ENCODE measurements around the gene C17orf107.
"Not testable (repeated sequence)": the region's sequence is repeated elsewhere in the genome, so short reads cannot be mapped to it uniquely, and the experiment has no call there.

Gene C17orf107

GRCh38 chr17:4921320-4921719, 22.0 kb downstream of the C17orf107 start:
- no peak for TF ChIP-seq CTCF (IDR thresholded peaks at IDR 0.05; ENCODE audit: insufficient read depth, low read length, poor library complexity, severe bottlenecking)
- no peak for DNase-seq (ENCODE audit: extremely low read depth, insufficient read length)
- H3K36me3 ChIP-seq (ENCODE audit: control insufficient read depth, insufficient read depth, low read length): no peaks in the 10 kb centered on the region
- H3K4me3 ChIP-seq (replicated peaks; ENCODE audit: low read depth, low read length): no peak overlapping the region
- no peaks in the 10 kb centered on the region for H3K27me3 ChIP-seq (replicated peaks; ENCODE audit: control insufficient read depth, insufficient read depth, low read length)

DNA sequence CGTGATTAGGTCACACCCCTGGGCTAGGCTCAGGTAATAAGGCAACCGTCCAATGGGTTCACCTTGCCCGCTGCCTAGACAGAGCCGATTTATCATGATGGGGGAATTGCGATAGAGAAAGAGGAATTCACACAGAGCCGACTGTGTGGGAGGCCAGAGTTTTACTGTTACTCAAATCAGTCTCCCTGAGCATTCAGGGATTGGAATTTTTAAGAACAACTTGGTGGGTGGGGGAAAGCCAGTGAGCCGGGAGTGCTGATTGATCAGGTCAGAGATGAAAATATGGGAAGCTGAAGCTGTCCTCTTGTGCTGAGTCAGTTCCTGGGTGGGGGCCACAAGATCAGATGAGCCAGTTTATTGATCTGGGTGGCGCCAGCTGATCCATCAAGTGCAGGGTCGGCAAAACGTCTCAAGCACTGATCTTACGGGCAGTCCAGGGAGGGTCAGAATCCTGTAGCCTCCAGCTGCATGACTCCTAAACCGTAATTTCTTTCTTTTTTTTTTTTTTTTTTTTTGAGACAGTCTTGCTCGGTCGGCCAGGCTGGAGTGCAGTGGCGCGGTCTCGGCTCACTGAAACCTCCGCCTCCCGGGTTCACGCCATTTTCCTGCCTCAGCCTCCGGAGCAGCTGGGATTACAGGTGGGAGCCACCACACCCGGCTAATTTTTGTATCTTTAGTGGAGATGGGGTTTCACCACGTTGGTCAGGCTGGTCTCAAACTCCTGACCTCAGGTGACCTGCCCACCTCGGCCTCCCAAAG, 27.4 kb downstream of the C17orf107 start:
- H3K27me3 ChIP-seq (replicated peaks; ENCODE audit: control insufficient read depth, insufficient read depth, low read length); H3K4me3 ChIP-seq (replicated peaks; ENCODE audit: low read depth, low read length); DNase-seq (ENCODE audit: extremely low read depth, insufficient read length); H3K36me3 ChIP-seq (ENCODE audit: control insufficient read depth, insufficient read depth, low read length): not testable (repeated sequence)

- no peak overlapping the region for H3K4me3 ChIP-seq (replicated peaks; ENCODE audit: low read depth, low read length)
- peaks cover 3% of the 10 kb centered on the region for H3K36me3 ChIP-seq (ENCODE audit: control insufficient read depth, insufficient read depth, low read length)
- TF ChIP-seq CTCF (IDR thresholded peaks at IDR 0.05; ENCODE audit: insufficient read depth, low read length, poor library complexity, severe bottlenecking): no peak
- no peaks in the 10 kb centered on the region for H3K27me3 ChIP-seq (replicated peaks; ENCODE audit: control insufficient read depth, insufficient read depth, low read length)
- no peak for DNase-seq (ENCODE audit: extremely low read depth, insufficient read length)
Measured at GRCh38 chr17:4928881-4929280, 29.5 kb downstream of the C17orf107 start.

- no peak for DNase-seq (ENCODE audit: extremely low read depth, insufficient read length)
- peaks cover 12% of the 10 kb centered on the region for H3K36me3 ChIP-seq (ENCODE audit: control insufficient read depth, insufficient read depth, low read length)
- H3K4me3 ChIP-seq (replicated peaks; ENCODE audit: low read depth, low read length): no peak within 1 kb of the TSS
- no peaks in the 10 kb centered on the region for H3K27me3 ChIP-seq (replicated peaks; ENCODE audit: control insufficient read depth, insufficient read depth, low read length)
- no peak for TF ChIP-seq CTCF (IDR thresholded peaks at IDR 0.05; ENCODE audit: insufficient read depth, low read length, poor library complexity, severe bottlenecking)
Measured at GRCh38 chr17:4931963-4932362, 32.6 kb downstream of the C17orf107 start, which contains the start of gene GP1BA. GP1BA (plus strand) TSS chr17:4932277; CDS start chr17:4932605, 328 bp downstream.

DNA sequence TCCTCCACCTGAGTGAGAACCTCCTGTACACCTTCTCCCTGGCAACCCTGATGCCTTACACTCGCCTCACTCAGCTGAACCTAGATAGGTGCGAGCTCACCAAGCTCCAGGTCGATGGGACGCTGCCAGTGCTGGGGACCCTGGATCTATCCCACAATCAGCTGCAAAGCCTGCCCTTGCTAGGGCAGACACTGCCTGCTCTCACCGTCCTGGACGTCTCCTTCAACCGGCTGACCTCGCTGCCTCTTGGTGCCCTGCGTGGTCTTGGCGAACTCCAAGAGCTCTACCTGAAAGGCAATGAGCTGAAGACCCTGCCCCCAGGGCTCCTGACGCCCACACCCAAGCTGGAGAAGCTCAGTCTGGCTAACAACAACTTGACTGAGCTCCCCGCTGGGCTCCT, 33.4 kb downstream of the C17orf107 start:
- H3K27me3 ChIP-seq (replicated peaks; ENCODE audit: control insufficient read depth, insufficient read depth, low read length): no peaks in the 10 kb centered on the region
- no peak overlapping the region for H3K4me3 ChIP-seq (replicated peaks; ENCODE audit: low read depth, low read length)
- peaks cover 16% of the 10 kb centered on the region for H3K36me3 ChIP-seq (ENCODE audit: control insufficient read depth, insufficient read depth, low read length)
- DNase-seq (ENCODE audit: extremely low read depth, insufficient read length): no peak
- no peak for TF ChIP-seq CTCF (IDR thresholded peaks at IDR 0.05; ENCODE audit: insufficient read depth, low read length, poor library complexity, severe bottlenecking)

GRCh38 chr17:4933646-4934045, 34.3 kb downstream of the C17orf107 start:
- Histone ChIP-seq H3K36me3 (ENCODE audit: control insufficient read depth, insufficient read depth, low read length) (peaks cover 22% of the 10 kb centered on the region), H3K27me3 (replicated peaks; ENCODE audit: control insufficient read depth, insufficient read depth, low read length) (no peaks in the 10 kb centered on the region), H3K4me3 (replicated peaks; ENCODE audit: low read depth, low read length) (no peak overlapping the region)
- DNase-seq (ENCODE audit: extremely low read depth, insufficient read length): no peak
- no peak for TF ChIP-seq CTCF (IDR thresholded peaks at IDR 0.05; ENCODE audit: insufficient read depth, low read length, poor library complexity, severe bottlenecking)

All from GM06990 (cell line).